Hematopoietic multipotent progenitor cell treated with erythropoietin and hydrocortisone succinate and interleukin-3 and kit ligand, for 8 days (in vitro differentiated cells): ENCODE measurements around the gene OR13A1.
"Not testable (repeated sequence)": the region's sequence is repeated elsewhere in the genome, so short reads cannot be mapped to it uniquely, and the experiment has no call there.

Source experiments
- DNase-seq: peaks from one replicate; pipeline ENCODE4 v3.0.0-alpha.2; 2015

Gene OR13A1

GRCh38 chr10:45280113-45280760 is 35.2 kb downstream of the OR13A1 start:
- peak; percentile 89 for DNase-seq

GRCh38 chr10:45279682-45280081 is 35.7 kb downstream of the OR13A1 start:
- DNase-seq = peak; percentile 43

GRCh38 chr10:45278860-45279498 is 36.4 kb downstream of the OR13A1 start:
- peak; percentile 99 for DNase-seq

DNA sequence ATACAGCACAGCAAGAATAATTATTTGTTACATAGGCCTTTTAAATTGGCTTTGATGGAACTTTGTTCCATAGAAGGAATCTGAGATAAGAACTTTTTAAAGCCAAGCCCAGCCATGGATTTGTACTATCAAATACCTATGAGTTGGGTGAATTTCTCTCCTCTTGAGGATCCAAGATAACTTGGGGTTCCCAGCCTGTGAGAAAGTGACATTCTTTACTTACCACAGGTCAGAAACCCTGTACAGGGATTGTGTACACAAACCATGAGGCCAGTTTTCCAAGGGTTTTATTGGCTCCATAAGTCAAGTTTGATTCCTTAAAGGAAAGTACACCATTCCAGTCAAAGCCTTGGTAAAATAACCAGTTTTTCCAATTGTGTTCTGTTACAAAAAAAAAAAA is 39.3 kb downstream of the OR13A1 start:
- not testable (repeated sequence) for DNase-seq

- no peak for DNase-seq
These were observed 41.0 kb downstream of the OR13A1 start for GRCh38 chr10:45274364-45274763.

DNA sequence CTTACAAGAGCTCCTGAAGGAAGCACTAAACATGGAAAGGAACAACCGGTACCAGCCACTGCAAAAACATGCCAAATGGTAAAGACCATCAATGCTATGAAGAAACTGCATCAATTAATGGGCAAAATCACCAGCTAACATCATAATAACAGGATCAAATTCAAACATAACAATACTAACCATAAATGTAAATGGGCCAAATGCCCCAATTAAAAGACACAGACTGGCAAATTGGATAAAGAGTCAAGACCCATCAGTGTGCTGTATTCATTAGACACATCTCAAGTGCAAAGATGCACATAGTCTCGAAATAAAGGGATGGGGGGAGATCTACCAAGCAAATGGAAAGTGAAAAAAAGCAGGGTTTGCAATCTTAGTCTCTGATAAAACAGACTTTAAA is 47.6 kb downstream of the OR13A1 start:
- DNase-seq = not testable (repeated sequence)

DNA sequence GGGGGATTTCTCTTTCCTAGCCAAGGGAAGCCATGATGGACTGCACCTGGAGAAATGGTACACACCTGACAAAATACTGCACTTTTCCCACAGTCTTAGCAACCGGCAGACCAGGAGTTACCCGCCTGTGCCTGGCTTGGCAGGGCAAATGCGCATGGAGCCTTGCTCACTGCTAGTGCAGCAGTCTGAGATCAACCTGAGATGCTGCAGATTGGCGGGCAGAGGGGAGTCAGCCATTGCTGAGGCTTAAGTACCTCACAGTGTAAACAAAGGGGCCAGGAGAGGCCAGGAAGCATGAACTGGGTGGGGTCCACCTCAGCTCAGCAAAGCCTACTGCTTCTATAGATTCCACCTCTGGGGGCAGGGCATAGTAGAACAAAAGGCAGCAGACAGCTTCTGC is 49.4 kb downstream of the OR13A1 start:
- DNase-seq = no peak

GRCh38 chr10:45261946-45262345 is 53.5 kb downstream of the OR13A1 start:
- DNase-seq = peak; percentile 68

- no peak for DNase-seq
These were observed 54.1 kb downstream of the OR13A1 start for GRCh38 chr10:45261243-45261775.

DNA sequence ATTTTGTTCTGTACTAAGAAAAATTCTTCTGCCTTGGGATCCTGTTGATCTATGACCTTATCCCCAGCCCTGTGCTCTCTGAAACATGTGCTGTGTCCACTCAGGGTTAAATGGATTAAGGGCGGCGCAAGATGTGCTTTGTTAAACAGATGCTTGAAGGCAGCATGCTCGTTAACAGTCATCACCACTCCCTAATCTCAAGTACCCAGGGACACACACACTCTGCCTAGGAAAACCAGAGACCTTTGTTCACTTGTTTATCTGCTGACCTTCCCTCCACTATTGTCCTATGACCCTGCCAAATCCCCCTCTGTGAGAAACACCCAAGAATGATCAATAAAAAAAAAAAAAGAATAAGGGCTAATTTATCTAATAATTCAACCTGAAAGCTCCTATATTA is 54.8 kb downstream of the OR13A1 start:
- DNase-seq = not testable (repeated sequence)

- DNase-seq = not testable (repeated sequence)
These were observed 55.5 kb downstream of the OR13A1 start for GRCh38 chr10:45259786-45260495.

GRCh38 chr10:45257600-45257999 is 57.8 kb downstream of the OR13A1 start:
- DNase-seq = no peak

- no peak for DNase-seq
These were observed 59.2 kb downstream of the OR13A1 start for GRCh38 chr10:45256246-45256645.

GRCh38 chr10:45255706-45256105 is 59.7 kb downstream of the OR13A1 start:
- DNase-seq = no peak

DNA sequence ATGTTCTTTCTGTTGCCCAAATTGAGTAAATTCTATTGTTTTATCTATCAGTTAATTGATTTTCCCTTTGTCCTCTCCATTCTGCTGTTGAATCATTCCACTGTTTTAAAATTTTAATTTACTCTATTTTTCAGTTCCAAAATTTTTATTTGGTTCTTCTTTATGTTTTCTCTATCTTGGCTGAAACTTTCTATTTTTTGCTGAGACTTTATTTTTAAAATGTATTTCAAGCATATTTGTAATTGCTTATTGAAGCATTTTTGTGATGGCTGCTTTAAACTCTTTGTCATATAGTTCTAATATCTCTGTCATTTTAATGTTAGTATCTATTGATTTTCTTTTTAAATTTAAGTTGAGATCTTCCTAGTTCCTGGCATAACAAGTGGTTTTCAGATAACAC is 60.5 kb downstream of the OR13A1 start:
- no peak for DNase-seq

GRCh38 chr10:45253183-45253914 is 62.1 kb downstream of the OR13A1 start:
- no peak for DNase-seq
